Smooth muscle cell (in vitro differentiated cells): ENCODE results near the gene KLF2. TPM values are rescaled to one million over a fixed set of nuclear protein-coding genes. Genes with fewer than 3 reads are reported as not detected.

Source experiments
- DNase-seq: peaks from one replicate; lab custom pipeline; 2025; ENCODE audit not compliant: unreplicated experiment; lab: John Stamatoyannopoulos, UW
- H2AFZ ChIP-seq: fragments of 200-600 bp; sonication (generic); 2 replicates; pipeline ENCODE4 v1.6.0; 2016; ENCODE audit warnings: antibody characterized with exemption, low read depth, mild to moderate bottlenecking
- H3F3A ChIP-seq: fragments of 200-600 bp; sonication (generic); 2 replicates; pipeline ENCODE4 v1.6.0; 2017; ENCODE audit warnings: antibody characterized with exemption, low read depth
- H3K27ac ChIP-seq: fragments of 200-600 bp; sonication (generic); 2 replicates; pipeline ENCODE4 v1.5.1; 2016; ENCODE audit warnings: low read depth, mild to moderate bottlenecking
- H3K27me3 ChIP-seq: fragments of 200-600 bp; sonication (generic); 2 replicates; pipeline ENCODE4 v1.6.1; 2016; ENCODE audit warnings: low read depth, mild to moderate bottlenecking
- H3K36me3 ChIP-seq: fragments of 200-600 bp; sonication (generic); 2 replicates; pipeline ENCODE4 v1.5.1; 2016; ENCODE audit warnings: low read depth
- H3K4me1 ChIP-seq: fragments of 200-600 bp; sonication (generic); 2 replicates; pipeline ENCODE4 v1.5.1; 2016; ENCODE audit warnings: low read depth
- H3K4me2 ChIP-seq: fragments of 200-600 bp; sonication (generic); 2 replicates; pipeline ENCODE4 v1.6.0; 2016; ENCODE audit warnings: mild to moderate bottlenecking
- H3K4me3 ChIP-seq: fragments of 200-600 bp; sonication (generic); 2 replicates; pipeline ENCODE4 v1.5.1; 2016; ENCODE audit warnings: mild to moderate bottlenecking
- H3K79me2 ChIP-seq: fragments of 200-600 bp; sonication (generic); 2 replicates; pipeline ENCODE4 v1.6.0; 2016; ENCODE audit warnings: low read depth, mild to moderate bottlenecking
- H3K9ac ChIP-seq: fragments of 200-600 bp; sonication (generic); 2 replicates; pipeline ENCODE4 v1.6.0; 2016; ENCODE audit warnings: low read depth
- H3K9me3 ChIP-seq: fragments of 200-600 bp; sonication (generic); replicated peaks from 2 replicates; pipeline ENCODE4 v1.5.1; 2016; ENCODE audit warnings: low read depth
- H4K20me1 ChIP-seq: fragments of 200-600 bp; sonication (generic); 2 replicates; pipeline ENCODE4 v1.6.0; 2016; ENCODE audit warnings: low read depth
- WGBS: methylation state at CpG from one replicate; pipeline ENCODE4 v1.1.7; 2016; ENCODE audit warnings: low lambda C conversion rate; 5-methylcytosine and 5-hydroxymethylcytosine counted together
- polyA plus RNA-seq: library from polyadenylated mRNA; unstranded; fragments of >200 nt; fragmentation: Nextera tagmentation; extraction: Ambion mirVana; gene quantifications from 2 replicates; pipeline ENCODE4 v1.2.1, GENCODE V29; 2016
- total RNA-seq: library from RNA; depleted of rRNA; stranded (reverse); fragments of >200 nt; gene quantifications from 2 replicates; pipeline ENCODE4 v1.2.3, GENCODE V29; 2014
- TF ChIP-seq, protein P1 (sequence below): fragments of 200-600 bp; sonication (generic); IDR thresholded peaks from 2 replicates; pipeline ENCODE4 v1.5.1; 2017; ENCODE audit warnings: borderline replicate concordance, mild to moderate bottlenecking, antibody characterized with exemption; ENCODE audit not compliant: insufficient read depth, poor library complexity, severe bottlenecking

The KLF2 gene
- total and polyA plus RNA-seq, 2 experiments from 2014 or later = 2.7 to 18.0 TPM

GRCh38 chr19:16366433-16367260 lies 42.0 kb downstream of the KLF2 start:
- Histone ChIP-seq H3K4me1 (no peaks in the 10 kb centered on the region), H3F3A (no peaks in the 10 kb centered on the region), H3K27ac (no peak overlapping the region), H4K20me1 (peaks cover 11% of the 10 kb centered on the region), H3K9ac (no peak overlapping the region), H2AFZ (no peak overlapping the region), H3K36me3 (no peaks in the 10 kb centered on the region), H3K4me2 (no peak overlapping the region), H3K4me3 (no peak overlapping the region), H3K27me3 (no peaks in the 10 kb centered on the region), H3K79me2 (no peaks in the 10 kb centered on the region), H3K9me3 (no peaks in the 10 kb centered on the region)
- TF ChIP-seq, protein P1, sequence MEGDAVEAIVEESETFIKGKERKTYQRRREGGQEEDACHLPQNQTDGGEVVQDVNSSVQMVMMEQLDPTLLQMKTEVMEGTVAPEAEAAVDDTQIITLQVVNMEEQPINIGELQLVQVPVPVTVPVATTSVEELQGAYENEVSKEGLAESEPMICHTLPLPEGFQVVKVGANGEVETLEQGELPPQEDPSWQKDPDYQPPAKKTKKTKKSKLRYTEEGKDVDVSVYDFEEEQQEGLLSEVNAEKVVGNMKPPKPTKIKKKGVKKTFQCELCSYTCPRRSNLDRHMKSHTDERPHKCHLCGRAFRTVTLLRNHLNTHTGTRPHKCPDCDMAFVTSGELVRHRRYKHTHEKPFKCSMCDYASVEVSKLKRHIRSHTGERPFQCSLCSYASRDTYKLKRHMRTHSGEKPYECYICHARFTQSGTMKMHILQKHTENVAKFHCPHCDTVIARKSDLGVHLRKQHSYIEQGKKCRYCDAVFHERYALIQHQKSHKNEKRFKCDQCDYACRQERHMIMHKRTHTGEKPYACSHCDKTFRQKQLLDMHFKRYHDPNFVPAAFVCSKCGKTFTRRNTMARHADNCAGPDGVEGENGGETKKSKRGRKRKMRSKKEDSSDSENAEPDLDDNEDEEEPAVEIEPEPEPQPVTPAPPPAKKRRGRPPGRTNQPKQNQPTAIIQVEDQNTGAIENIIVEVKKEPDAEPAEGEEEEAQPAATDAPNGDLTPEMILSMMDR = no peak
- DNase-seq = no peak
- 88% methylated on average over 25 of the region's 25 CpGs for WGBS

- no peaks in the 10 kb centered on the region for H3K27me3 ChIP-seq
- no peak overlapping the region for H3K9ac ChIP-seq
- no peaks in the 10 kb centered on the region for H3K79me2 ChIP-seq
- no peak overlapping the region for H3K4me3 ChIP-seq
- H2AFZ ChIP-seq = no peak overlapping the region
- no peak overlapping the region for H3K4me2 ChIP-seq
- no peaks in the 10 kb centered on the region for H3F3A ChIP-seq
- TF ChIP-seq, protein P1 = no peak
- H3K9me3 ChIP-seq = no peaks in the 10 kb centered on the region
- no peaks in the 10 kb centered on the region for H3K36me3 ChIP-seq
- H3K4me1 ChIP-seq = no peaks in the 10 kb centered on the region
- DNase-seq = no peak
- no peak overlapping the region for H3K27ac ChIP-seq
- H4K20me1 ChIP-seq = peaks cover 11% of the 10 kb centered on the region
- 94% methylated on average over 10 of the region's 10 CpGs for WGBS
Observed at GRCh38 chr19:16367261-16367683, 42.6 kb downstream of the KLF2 start.

DNA sequence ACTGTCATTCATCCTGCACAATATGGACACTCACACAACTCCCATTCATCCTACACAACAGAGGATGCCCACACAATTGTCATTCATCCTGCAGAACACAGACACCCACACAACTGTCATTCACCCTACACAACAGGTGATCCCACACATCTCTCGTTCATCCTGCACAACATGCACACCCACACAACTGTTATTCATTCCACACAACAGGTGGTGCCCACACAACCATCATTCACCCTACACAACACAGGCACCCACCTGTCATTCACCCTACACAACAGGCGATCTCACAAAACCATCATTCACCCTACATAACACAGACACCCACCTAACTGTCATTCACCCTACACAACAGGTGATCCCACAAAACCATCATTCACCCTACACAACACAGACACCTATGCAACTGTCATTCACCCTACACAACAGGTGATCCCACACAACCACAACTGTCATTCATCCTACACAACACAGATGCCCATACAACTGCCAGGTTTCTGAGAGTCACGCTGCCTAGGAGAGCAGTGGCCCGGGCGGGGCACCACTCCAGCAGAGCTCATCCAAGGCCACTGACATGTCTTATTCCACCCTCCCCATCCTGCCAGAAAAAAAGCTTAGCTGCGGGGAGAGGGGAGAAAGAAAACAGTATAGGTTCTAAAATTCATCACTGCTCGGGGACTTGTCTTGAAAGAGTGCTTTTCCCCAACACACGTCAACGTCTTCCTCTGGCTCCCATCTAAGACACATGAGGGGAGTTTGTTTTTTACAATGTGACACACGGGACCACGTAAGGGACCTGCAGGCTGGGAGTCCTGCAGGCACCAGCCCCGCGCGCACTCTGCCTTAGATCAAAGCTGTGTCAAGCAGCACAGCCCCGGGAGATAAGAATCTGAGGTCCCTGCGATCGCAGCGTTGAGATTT lies 44.0 kb downstream of the KLF2 start:
- TF ChIP-seq, protein P1 = no peak
- Histone ChIP-seq H3K4me3 (no peak overlapping the region), H3K9ac (no peak overlapping the region), H3K27ac (no peak overlapping the region), H3K27me3 (no peaks in the 10 kb centered on the region), H3K4me2 (no peak overlapping the region), H3F3A (no peaks in the 10 kb centered on the region), H3K36me3 (no peaks in the 10 kb centered on the region), H3K4me1 (no peaks in the 10 kb centered on the region), H4K20me1 (peaks cover 11% of the 10 kb centered on the region), H3K79me2 (no peaks in the 10 kb centered on the region), H3K9me3 (no peaks in the 10 kb centered on the region), H2AFZ (no peak overlapping the region)
- no peak for DNase-seq
- WGBS = 84% methylated on average over 18 of the region's 18 CpGs
